ENCODE measurements around the gene YBX2. TPM values are rescaled to one million over a fixed set of nuclear protein-coding genes. Genes with fewer than 3 reads are reported as not detected.

YBX2 gene
- total and polyA plus RNA-seq, 2 donors (not counting 1 experiment from before 2014, with no cell fraction given) = 0.15 to 0.22 TPM

DNA sequence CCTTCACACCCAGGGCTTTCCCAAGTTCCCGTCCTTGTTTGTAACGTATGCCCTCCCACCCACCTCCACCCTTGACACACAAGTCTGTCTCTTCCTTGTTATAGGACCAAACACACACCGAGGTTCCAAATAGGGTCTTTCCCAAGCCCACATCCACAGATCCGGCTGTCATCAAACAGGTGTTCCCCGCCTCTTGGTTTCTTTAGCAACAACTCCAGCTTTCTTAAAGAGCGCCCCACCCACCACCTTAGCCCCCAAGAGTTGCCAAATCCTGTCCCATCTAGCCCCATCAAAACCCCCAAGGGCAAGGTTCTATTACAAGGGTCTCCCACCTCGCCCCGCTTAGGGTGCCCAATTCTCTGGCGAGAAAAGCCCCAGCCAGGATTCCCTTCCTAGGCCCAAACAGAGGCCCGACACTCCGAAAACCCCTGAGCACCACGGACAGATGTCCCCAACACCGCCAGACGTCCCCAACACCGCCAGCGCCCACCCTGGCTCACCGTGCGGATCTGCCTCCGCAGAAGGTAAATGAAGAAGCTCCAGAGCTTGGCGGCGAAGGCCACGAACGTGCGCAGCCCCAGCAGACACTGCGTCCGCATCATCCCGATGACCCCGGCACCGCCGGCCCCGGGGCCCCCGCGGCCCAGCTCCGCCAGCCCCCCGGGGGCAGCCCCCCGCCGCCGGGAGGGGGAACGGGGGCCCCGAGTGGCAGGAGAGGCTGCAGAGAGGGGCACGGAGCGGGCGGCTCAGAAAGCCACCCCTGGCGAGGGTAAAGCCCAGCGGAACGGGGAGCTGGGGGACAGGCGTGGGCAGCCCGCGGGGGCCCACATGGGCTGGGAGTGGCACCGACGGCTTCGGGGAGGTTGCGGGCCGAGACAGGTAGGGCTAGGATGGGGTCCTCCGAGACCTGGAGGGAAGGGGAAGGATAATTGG, 43.5 kb downstream of the YBX2 start:
- ChIA-PET POLR2A (interaction anchor here (0.5 to 3.6 kb wide), 10 partner anchors 9 to 946 kb away, joined by 3 to 26 read pairs (median 3); partner anchors contain the start of genes ACADVL, ACAP1, DLG4 and GABARAP), CTCF (interaction anchor here (0.8 to 1.6 kb wide), 4 partner anchors 9 to 45 kb away, joined by 3 to 6 read pairs (median 4); partner anchors contain the start of genes GABARAP and PHF23)
- Histone ChIP-seq H3K9me3 (ENCODE audit: control extremely low read depth in 1 of 3, control insufficient read depth in 2 of 3, insufficient read depth in 1 of 3, low read length in 2 of 3) (no peaks in the 10 kb centered on the region), H3K9ac (ENCODE audit: low read length) (peak overlapping the region; percentile 94), H2AFZ (ENCODE audit: insufficient read depth, low read depth, low read length, poor library complexity, severe bottlenecking) (peak overlapping the region; percentile 86), H4K20me1 (ENCODE audit: control insufficient read depth, insufficient read depth, low read length, poor library complexity, severe bottlenecking) (peaks cover 18% of the 10 kb centered on the region), H3K4me2 (replicated peaks; ENCODE audit: low read depth, low read length, poor library complexity, severe bottlenecking) (peak overlapping the region; percentile 99), H3K4me3 (ENCODE audit: control extremely low read depth in 1 of 5, extremely low read depth in 1 of 5, insufficient read depth in 1 of 5, low read depth in 2 of 5, low read length in 4 of 5) (peak overlapping the region; percentile 39 to 90 (median 78)), H3K4me1 (ENCODE audit: control insufficient read depth in 2 of 2, insufficient read depth in 2 of 2, low read length in 2 of 2) (peaks cover 30 to 33% of the 10 kb centered on the region in 2 donors), H3K27ac (ENCODE audit: low read length in 2 of 2) (peak overlapping the region; percentile 78 to 100), H3K36me3 (replicated peaks in 1 of 2; ENCODE audit: control extremely low read depth in 1 of 2, control insufficient read depth in 1 of 2, extremely low read depth in 1 of 2, insufficient read depth in 2 of 2, low read length in 1 of 2) (peaks cover 11 to 34% of the 10 kb centered on the region in 2 experiments), H3K79me2 (ENCODE audit: control insufficient read depth, insufficient read depth, low read length) (peaks cover 64% of the 10 kb centered on the region), H3K27me3 (replicated peaks in 1 of 4; ENCODE audit: control extremely low read depth in 1 of 4, control insufficient read depth in 3 of 4, insufficient read depth in 4 of 4, low read length in 3 of 4) (no peaks in the 10 kb centered on the region)
- WGBS (ENCODE audit: insufficient coverage) = 1% methylated on average over 45 of the region's 55 CpGs
- Mint-ChIP-seq H3K4me3 (peak overlapping the region; percentile 98), H3K27me3 (no peaks in the 10 kb centered on the region), H3K4me1 (peaks cover 44% of the 10 kb centered on the region), H3K27ac (peak overlapping the region; percentile 94), H3K9me3 (ENCODE audit: insufficient read depth) (no peaks in the 10 kb centered on the region)
- ATAC-seq (ENCODE audit: low read depth) (no peak), DNase-seq (peak; percentile 69)
- intact Hi-C loops (cut with micrococcal nuclease) = loop anchor here (5.0 kb wide), 2 partner anchors 436 to 606 kb away; partner anchors contain the start of genes CYB5D1, NAA38, TMEM88 and TP53
- no peak for TF ChIP-seq EZH2 (IDR thresholded peaks at IDR 0.05; ENCODE audit: borderline replicate concordance, insufficient read depth, low read depth, low read length, poor library complexity, severe bottlenecking)
- TF ChIP-seq, protein P1, sequence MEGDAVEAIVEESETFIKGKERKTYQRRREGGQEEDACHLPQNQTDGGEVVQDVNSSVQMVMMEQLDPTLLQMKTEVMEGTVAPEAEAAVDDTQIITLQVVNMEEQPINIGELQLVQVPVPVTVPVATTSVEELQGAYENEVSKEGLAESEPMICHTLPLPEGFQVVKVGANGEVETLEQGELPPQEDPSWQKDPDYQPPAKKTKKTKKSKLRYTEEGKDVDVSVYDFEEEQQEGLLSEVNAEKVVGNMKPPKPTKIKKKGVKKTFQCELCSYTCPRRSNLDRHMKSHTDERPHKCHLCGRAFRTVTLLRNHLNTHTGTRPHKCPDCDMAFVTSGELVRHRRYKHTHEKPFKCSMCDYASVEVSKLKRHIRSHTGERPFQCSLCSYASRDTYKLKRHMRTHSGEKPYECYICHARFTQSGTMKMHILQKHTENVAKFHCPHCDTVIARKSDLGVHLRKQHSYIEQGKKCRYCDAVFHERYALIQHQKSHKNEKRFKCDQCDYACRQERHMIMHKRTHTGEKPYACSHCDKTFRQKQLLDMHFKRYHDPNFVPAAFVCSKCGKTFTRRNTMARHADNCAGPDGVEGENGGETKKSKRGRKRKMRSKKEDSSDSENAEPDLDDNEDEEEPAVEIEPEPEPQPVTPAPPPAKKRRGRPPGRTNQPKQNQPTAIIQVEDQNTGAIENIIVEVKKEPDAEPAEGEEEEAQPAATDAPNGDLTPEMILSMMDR (IDR thresholded peaks at IDR 0.05) = no peak

All from B cell (primary cell).